Liver (tissue), 9 donors: ENCODE measurements around the gene RPH3AL. TPM values are rescaled to one million over a fixed set of nuclear protein-coding genes. Genes with fewer than 3 reads are reported as not detected.

Source experiments
- DNase-seq: peaks from one replicate; pipeline ENCODE4 v3.0.0-alpha.2; 2017; ENCODE audit warnings: low spot score
- H3K27ac ChIP-seq, 2 donors: one replicate each; pipeline ENCODE4 v1.7.0; 2013; ENCODE audit warnings: inconsistent platforms in 2 of 2, low read length in 2 of 2, control low read depth in 1 of 2, low read depth in 1 of 2, mild to moderate bottlenecking in 1 of 2
- H3K27me3 ChIP-seq, 4 donors: one replicate each; pipeline versions ENCODE4 v1.6.1 to v1.7.0; 2013; ENCODE audit warnings: low read length in 3 of 4, inconsistent platforms in 1 of 4, mild to moderate bottlenecking in 1 of 4, moderate library complexity in 1 of 4; ENCODE audit not compliant: control insufficient read depth in 4 of 4, insufficient read depth in 4 of 4
- H3K36me3 ChIP-seq, 4 donors: one replicate each; pipeline versions ENCODE4 v1.6.1 to v1.7.0; 2013; ENCODE audit warnings: low read length in 3 of 4, mild to moderate bottlenecking in 3 of 4, low read depth in 1 of 4, moderate library complexity in 1 of 4; ENCODE audit not compliant: control insufficient read depth in 4 of 4, insufficient read depth in 3 of 4
- H3K4me1 ChIP-seq, 4 donors: one replicate each; pipeline versions ENCODE4 v1.6.1 to v1.7.0; 2013; ENCODE audit warnings: low read length in 3 of 4, mild to moderate bottlenecking in 3 of 4, moderate library complexity in 1 of 4; ENCODE audit not compliant: control insufficient read depth in 4 of 4, insufficient read depth in 4 of 4
- H3K4me3 ChIP-seq, 3 donors: one replicate each; pipeline versions ENCODE4 v1.6.1 to v1.7.0; 2013; ENCODE audit warnings: low read length in 3 of 3, control low read depth in 1 of 3, low read depth in 1 of 3, mild to moderate bottlenecking in 1 of 3
- H3K9ac ChIP-seq, 2 donors: one replicate each; pipeline ENCODE4 v1.7.0; 2013; ENCODE audit warnings: low read length in 2 of 2, mild to moderate bottlenecking in 2 of 2, moderate library complexity in 2 of 2, control low read depth in 1 of 2, low read depth in 1 of 2
- H3K9me3 ChIP-seq, 4 donors: one replicate each; pipeline versions ENCODE4 v1.6.1 to v1.7.0; 2013; ENCODE audit warnings: low read length in 3 of 4; ENCODE audit not compliant: control insufficient read depth in 4 of 4
- EGR1 ChIP-seq, 2 donors: IDR thresholded peaks; 2 replicates each; pipeline ENCODE4 v1.6.1; 2016 to 2018; ENCODE audit warnings: antibody characterized with exemption in 2 of 2, low read depth in 2 of 2
- FOXA1 ChIP-seq: IDR thresholded peaks from 2 replicates; pipeline ENCODE4 v1.6.1; 2016; ENCODE audit warnings: antibody characterized with exemption
- FOXA2 ChIP-seq: IDR thresholded peaks from 2 replicates; pipeline ENCODE4 v1.6.1; 2016; ENCODE audit warnings: antibody characterized with exemption
- GABPA ChIP-seq, 2 donors: IDR thresholded peaks in 1 of 2; conservative IDR thresholded peaks in 1 of 2; 2 replicates each; pipeline ENCODE4 v1.6.1; 2016; ENCODE audit warnings: antibody characterized with exemption in 2 of 2, mild to moderate bottlenecking in 1 of 2, moderate library complexity in 1 of 2
- HNF4A ChIP-seq, 2 donors: conservative IDR thresholded peaks; 2 replicates each; pipeline ENCODE4 v1.6.1; 2016; ENCODE audit warnings: antibody characterized with exemption in 2 of 2, mild to moderate bottlenecking in 2 of 2
- HNF4G ChIP-seq: IDR thresholded peaks from 2 replicates; pipeline ENCODE4 v1.6.1; 2016; ENCODE audit warnings: antibody characterized with exemption
- NR2F2 ChIP-seq: IDR thresholded peaks from 2 replicates; pipeline ENCODE4 v1.6.1; 2016; ENCODE audit warnings: antibody characterized with exemption
- RAD21 ChIP-seq, 2 donors: IDR thresholded peaks; 2 replicates each; pipeline ENCODE4 v1.6.1; 2016; ENCODE audit warnings: antibody characterized with exemption in 2 of 2, mild to moderate bottlenecking in 2 of 2
- RXRA ChIP-seq, 2 donors: IDR thresholded peaks; 2 replicates each; pipeline ENCODE4 v1.6.1; 2017 to 2018; ENCODE audit warnings: antibody characterized with exemption in 2 of 2, mild to moderate bottlenecking in 1 of 2
- SP1 ChIP-seq: IDR thresholded peaks from 2 replicates; pipeline ENCODE4 v1.6.1; 2018; ENCODE audit warnings: antibody characterized with exemption, mild to moderate bottlenecking
- TAF1 ChIP-seq: conservative IDR thresholded peaks from 2 replicates; pipeline ENCODE4 v1.6.1; 2016; ENCODE audit warnings: antibody characterized with exemption, mild to moderate bottlenecking
- YY1 ChIP-seq: IDR thresholded peaks from 2 replicates; pipeline ENCODE4 v1.6.1; 2016; ENCODE audit warnings: antibody characterized with exemption, mild to moderate bottlenecking
- WGBS: extraction: QIAGEN DNeasy Blood & Tissue Kit; methylation state at CpG from one replicate; pipeline ENCODE4 v1.1.7; 2013; 5-methylcytosine and 5-hydroxymethylcytosine counted together
- polyA plus RNA-seq, 2 donors: library from polyadenylated mRNA; stranded (reverse) in 1 of 2; unstranded in 1 of 2; fragments of 200-250 nt in 1 of 2; fragments of >200 nt in 1 of 2; fragmentation: Nextera tagmentation in 1 of 2; extraction: Ambion mirVana in 1 of 2; gene quantifications; one replicate each; pipeline versions ENCODE4 v1.2.1 to v1.2.3, GENCODE V29; 2013 to 2015
- total RNA-seq, 2 donors: library from RNA; depleted of rRNA; stranded (reverse); fragments of >200 nt; gene quantifications; one replicate each; pipeline ENCODE4 v1.2.3, GENCODE V29; 2014
- TF ChIP-seq, protein P1 (sequence below): fragments of 150-350 bp; IDR thresholded peaks from 2 replicates; pipeline ENCODE4 v1.5.1; 2017; ENCODE audit warnings: improper control_type of control experiment, low read depth, low read length; ENCODE audit not compliant: missing input control
- TF ChIP-seq, protein P2 (sequence below): IDR thresholded peaks from 2 replicates; pipeline ENCODE4 v1.6.1; 2016; ENCODE audit warnings: antibody characterized with exemption, mild to moderate bottlenecking
- TF ChIP-seq, protein P3 (sequence below): IDR thresholded peaks from 2 replicates; pipeline ENCODE4 v1.6.1; 2016; ENCODE audit warnings: antibody characterized with exemption
- TF ChIP-seq, protein P4 (sequence below): IDR thresholded peaks from 2 replicates; pipeline ENCODE4 v1.6.1; 2016; ENCODE audit warnings: antibody characterized with exemption
- TF ChIP-seq, protein P5 (sequence below): IDR thresholded peaks from 2 replicates; pipeline ENCODE4 v1.6.1; 2016; ENCODE audit warnings: antibody characterized with exemption
- donor health status: healthy.
- donor health status: healthy.
- donor health status: healthy.
- donor health status: healthy.
- donor health status: healthy.

RPH3AL gene
- total and polyA plus RNA-seq, 4 donors, result 8.5 to 52.5 (median 13.9) TPM

DNA sequence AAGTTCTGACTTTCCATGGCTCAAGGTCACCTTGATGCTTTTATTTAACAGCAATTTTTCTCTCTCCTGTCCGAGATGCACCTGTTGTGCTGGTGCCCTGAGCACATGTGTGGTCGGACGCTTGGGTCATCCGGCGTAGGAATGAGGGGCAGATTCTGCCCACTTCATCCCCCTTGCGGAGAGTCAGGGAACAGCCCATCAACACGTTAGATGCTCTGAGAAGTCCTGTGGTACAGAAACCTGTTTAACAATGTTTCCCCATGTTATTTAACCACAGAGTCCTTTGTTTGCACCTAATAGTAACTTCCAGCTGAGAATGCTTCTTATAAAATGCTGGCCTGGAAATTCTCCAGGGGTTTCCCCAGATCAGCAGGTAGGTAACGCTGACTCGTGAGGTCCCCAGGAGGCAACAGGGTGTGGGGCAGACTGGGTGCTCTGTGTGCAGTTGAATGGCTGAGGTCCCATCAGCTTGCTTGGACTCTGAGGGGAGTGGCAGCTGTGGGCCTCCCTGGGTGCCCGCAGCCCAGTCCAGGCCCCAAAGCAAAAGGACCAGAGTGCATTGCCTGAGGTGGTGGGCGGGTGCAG, 189.0 kb downstream of the RPH3AL start:
- no peaks in the 10 kb centered on the region for H3K9me3 ChIP-seq
- no peak for DNase-seq
- H3K36me3 ChIP-seq, result no peaks in the 10 kb centered on the region
- H3K27ac ChIP-seq, result no peak overlapping the region
- no peaks in the 10 kb centered on the region for H3K27me3 ChIP-seq
- TF ChIP-seq TAF1, result no peak
- no peak for TF ChIP-seq FOXA2
- TF ChIP-seq, protein P1, sequence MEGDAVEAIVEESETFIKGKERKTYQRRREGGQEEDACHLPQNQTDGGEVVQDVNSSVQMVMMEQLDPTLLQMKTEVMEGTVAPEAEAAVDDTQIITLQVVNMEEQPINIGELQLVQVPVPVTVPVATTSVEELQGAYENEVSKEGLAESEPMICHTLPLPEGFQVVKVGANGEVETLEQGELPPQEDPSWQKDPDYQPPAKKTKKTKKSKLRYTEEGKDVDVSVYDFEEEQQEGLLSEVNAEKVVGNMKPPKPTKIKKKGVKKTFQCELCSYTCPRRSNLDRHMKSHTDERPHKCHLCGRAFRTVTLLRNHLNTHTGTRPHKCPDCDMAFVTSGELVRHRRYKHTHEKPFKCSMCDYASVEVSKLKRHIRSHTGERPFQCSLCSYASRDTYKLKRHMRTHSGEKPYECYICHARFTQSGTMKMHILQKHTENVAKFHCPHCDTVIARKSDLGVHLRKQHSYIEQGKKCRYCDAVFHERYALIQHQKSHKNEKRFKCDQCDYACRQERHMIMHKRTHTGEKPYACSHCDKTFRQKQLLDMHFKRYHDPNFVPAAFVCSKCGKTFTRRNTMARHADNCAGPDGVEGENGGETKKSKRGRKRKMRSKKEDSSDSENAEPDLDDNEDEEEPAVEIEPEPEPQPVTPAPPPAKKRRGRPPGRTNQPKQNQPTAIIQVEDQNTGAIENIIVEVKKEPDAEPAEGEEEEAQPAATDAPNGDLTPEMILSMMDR, result peak; percentile 10
- 82% methylated on average over 11 of the region's 11 CpGs for WGBS
- no peak overlapping the region for H3K9ac ChIP-seq
- H3K4me3 ChIP-seq, result no peak overlapping the region
- no peaks in the 10 kb centered on the region for H3K4me1 ChIP-seq

DNA sequence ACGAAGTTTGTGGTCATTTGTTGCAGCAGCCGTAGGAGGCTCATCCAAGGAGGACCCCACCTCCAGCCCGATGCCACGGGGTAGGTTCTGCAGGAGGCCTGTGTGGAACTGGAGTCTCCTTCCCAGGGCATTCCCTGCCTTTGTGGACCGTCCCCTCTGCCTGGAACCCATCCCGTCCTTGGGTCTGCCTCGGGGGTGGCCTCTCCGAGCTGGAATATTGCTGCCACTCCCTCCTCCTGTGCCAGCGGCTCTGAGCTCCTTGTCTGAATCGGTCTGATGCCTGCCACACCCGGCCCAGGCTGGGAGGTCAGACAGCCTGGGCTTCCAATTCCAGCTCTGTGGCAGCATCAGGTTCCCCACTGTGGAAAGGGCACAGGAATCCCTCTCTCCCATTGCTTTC, 189.9 kb downstream of the RPH3AL start:
- Histone ChIP-seq H3K27me3 (no peaks in the 10 kb centered on the region), H3K9me3 (no peaks in the 10 kb centered on the region), H3K4me1 (no peaks in the 10 kb centered on the region), H3K27ac (no peak overlapping the region), H3K4me3 (no peak overlapping the region), H3K36me3 (no peaks in the 10 kb centered on the region), H3K9ac (no peak overlapping the region)
- WGBS, result 86% methylated on average over 11 of the region's 11 CpGs
- no peak for DNase-seq
- TF ChIP-seq RXRA (IDR thresholded peaks at IDR 0.05) (no peak), FOXA2 (no peak), FOXA1 (no peak), NR2F2 (no peak), SP1 (no peak), EGR1 (IDR thresholded peaks at IDR 0.05; ENCODE audit: low read depth in 2 of 2) (no peak), RAD21 (IDR thresholded peaks at IDR 0.05) (no peak), TAF1 (no peak), HNF4A (conservative IDR thresholded peaks at IDR 0.05) (no peak), HNF4G (no peak), GABPA (IDR thresholded peaks at IDR 0.05 in 1 of 2, conservative IDR thresholded peaks at IDR 0.05 in 1 of 2) (no peak), YY1 (no peak)
- TF ChIP-seq, protein P1, result no peak
- TF ChIP-seq, protein P2, sequence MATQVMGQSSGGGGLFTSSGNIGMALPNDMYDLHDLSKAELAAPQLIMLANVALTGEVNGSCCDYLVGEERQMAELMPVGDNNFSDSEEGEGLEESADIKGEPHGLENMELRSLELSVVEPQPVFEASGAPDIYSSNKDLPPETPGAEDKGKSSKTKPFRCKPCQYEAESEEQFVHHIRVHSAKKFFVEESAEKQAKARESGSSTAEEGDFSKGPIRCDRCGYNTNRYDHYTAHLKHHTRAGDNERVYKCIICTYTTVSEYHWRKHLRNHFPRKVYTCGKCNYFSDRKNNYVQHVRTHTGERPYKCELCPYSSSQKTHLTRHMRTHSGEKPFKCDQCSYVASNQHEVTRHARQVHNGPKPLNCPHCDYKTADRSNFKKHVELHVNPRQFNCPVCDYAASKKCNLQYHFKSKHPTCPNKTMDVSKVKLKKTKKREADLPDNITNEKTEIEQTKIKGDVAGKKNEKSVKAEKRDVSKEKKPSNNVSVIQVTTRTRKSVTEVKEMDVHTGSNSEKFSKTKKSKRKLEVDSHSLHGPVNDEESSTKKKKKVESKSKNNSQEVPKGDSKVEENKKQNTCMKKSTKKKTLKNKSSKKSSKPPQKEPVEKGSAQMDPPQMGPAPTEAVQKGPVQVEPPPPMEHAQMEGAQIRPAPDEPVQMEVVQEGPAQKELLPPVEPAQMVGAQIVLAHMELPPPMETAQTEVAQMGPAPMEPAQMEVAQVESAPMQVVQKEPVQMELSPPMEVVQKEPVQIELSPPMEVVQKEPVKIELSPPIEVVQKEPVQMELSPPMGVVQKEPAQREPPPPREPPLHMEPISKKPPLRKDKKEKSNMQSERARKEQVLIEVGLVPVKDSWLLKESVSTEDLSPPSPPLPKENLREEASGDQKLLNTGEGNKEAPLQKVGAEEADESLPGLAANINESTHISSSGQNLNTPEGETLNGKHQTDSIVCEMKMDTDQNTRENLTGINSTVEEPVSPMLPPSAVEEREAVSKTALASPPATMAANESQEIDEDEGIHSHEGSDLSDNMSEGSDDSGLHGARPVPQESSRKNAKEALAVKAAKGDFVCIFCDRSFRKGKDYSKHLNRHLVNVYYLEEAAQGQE, result no peak
- TF ChIP-seq, protein P3, sequence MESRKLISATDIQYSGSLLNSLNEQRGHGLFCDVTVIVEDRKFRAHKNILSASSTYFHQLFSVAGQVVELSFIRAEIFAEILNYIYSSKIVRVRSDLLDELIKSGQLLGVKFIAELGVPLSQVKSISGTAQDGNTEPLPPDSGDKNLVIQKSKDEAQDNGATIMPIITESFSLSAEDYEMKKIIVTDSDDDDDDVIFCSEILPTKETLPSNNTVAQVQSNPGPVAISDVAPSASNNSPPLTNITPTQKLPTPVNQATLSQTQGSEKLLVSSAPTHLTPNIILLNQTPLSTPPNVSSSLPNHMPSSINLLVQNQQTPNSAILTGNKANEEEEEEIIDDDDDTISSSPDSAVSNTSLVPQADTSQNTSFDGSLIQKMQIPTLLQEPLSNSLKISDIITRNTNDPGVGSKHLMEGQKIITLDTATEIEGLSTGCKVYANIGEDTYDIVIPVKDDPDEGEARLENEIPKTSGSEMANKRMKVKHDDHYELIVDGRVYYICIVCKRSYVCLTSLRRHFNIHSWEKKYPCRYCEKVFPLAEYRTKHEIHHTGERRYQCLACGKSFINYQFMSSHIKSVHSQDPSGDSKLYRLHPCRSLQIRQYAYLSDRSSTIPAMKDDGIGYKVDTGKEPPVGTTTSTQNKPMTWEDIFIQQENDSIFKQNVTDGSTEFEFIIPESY, result no peak
- TF ChIP-seq, protein P4, sequence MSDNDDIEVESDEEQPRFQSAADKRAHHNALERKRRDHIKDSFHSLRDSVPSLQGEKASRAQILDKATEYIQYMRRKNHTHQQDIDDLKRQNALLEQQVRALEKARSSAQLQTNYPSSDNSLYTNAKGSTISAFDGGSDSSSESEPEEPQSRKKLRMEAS, result no peak
- TF ChIP-seq, protein P5, sequence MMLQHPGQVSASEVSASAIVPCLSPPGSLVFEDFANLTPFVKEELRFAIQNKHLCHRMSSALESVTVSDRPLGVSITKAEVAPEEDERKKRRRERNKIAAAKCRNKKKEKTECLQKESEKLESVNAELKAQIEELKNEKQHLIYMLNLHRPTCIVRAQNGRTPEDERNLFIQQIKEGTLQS, result no peak
